GM19193 (cell line): ENCODE data around the gene INTS2.

Source experiments
- POLR2A ChIP-seq: IDR thresholded peaks from 4 replicates; pipeline ENCODE4 v1.6.1; 2011; ENCODE audit not compliant: insufficient read depth, insufficient read length; ENCODE audit errors: extremely low read depth

The INTS2 gene

GRCh38 chr17:61907361-61907760, 20.4 kb downstream of the INTS2 start:
- no peak for TF ChIP-seq POLR2A

- TF ChIP-seq POLR2A, result no peak
Measured at GRCh38 chr17:61904094-61904710, 23.6 kb downstream of the INTS2 start.

- TF ChIP-seq POLR2A, result no peak
Measured at GRCh38 chr17:61903251-61903650, 24.5 kb downstream of the INTS2 start.

- TF ChIP-seq POLR2A, result no peak
Measured at GRCh38 chr17:61897548-61898180, 30.1 kb downstream of the INTS2 start.

- no peak for TF ChIP-seq POLR2A
Measured at GRCh38 chr17:61895391-61895790, 32.4 kb downstream of the INTS2 start.

- TF ChIP-seq POLR2A, result no peak
Measured at GRCh38 chr17:61884864-61885263, 42.9 kb downstream of the INTS2 start.

- no peak for TF ChIP-seq POLR2A
Measured at GRCh38 chr17:61880589-61881102, 47.1 kb downstream of the INTS2 start.

GRCh38 chr17:61878984-61879612, 48.7 kb downstream of the INTS2 start:
- TF ChIP-seq POLR2A, result no peak

- TF ChIP-seq POLR2A, result no peak
Measured at GRCh38 chr17:61878520-61878919, 49.3 kb downstream of the INTS2 start.

- TF ChIP-seq POLR2A, result no peak
Measured at GRCh38 chr17:61877837-61878236, 49.9 kb downstream of the INTS2 start.

GRCh38 chr17:61875804-61876203, 52.0 kb downstream of the INTS2 start:
- TF ChIP-seq POLR2A, result no peak

- no peak for TF ChIP-seq POLR2A
Measured at GRCh38 chr17:61875285-61875684, 52.5 kb downstream of the INTS2 start.

- TF ChIP-seq POLR2A, result no peak
Measured at GRCh38 chr17:61874075-61874474, 53.7 kb downstream of the INTS2 start.

GRCh38 chr17:61872099-61872498, 55.7 kb downstream of the INTS2 start:
- TF ChIP-seq POLR2A, result no peak

GRCh38 chr17:61869138-61869537, 58.6 kb downstream of the INTS2 start:
- TF ChIP-seq POLR2A, result no peak

- no peak for TF ChIP-seq POLR2A
Measured at GRCh38 chr17:61868074-61868473, 59.7 kb downstream of the INTS2 start.

- TF ChIP-seq POLR2A, result no peak
Measured at GRCh38 chr17:61867033-61867432, 60.7 kb downstream of the INTS2 start.

GRCh38 chr17:61863801-61864126, 64.0 kb downstream of the INTS2 start:
- TF ChIP-seq POLR2A, result no peak
